GM12878 (cell line): ENCODE measurements around the gene DOCK2. TPM values are rescaled to one million over a fixed set of nuclear protein-coding genes. Genes with fewer than 3 reads are reported as not detected.

ENCODE experiments used
- CTCF ChIP-seq, 3 experiments: IDR thresholded peaks in 2 of 3; conservative IDR thresholded peaks in 1 of 3; 2 replicates each; pipeline ENCODE4 v1.5.1; 2011; ENCODE audit warnings: low read depth in 3 of 3, low read length in 3 of 3, mild to moderate bottlenecking in 3 of 3, control low read depth in 2 of 3, moderate library complexity in 2 of 3, inconsistent platforms in 1 of 3, mixed read lengths in 1 of 3; ENCODE audit not compliant: control insufficient read depth in 2 of 3, insufficient read depth in 1 of 3; ENCODE audit errors: extremely low read depth in 1 of 3
- E2F8 ChIP-seq: fragments of 450-650 bp; IDR thresholded peaks from 2 replicates; pipeline ENCODE4 v1.6.1; 2018; ENCODE audit warnings: mild to moderate bottlenecking, low read depth, moderate library complexity; ENCODE audit not compliant: partially characterized antibody
- E4F1 ChIP-seq: fragments of 450-650 bp; IDR thresholded peaks from 2 replicates; pipeline ENCODE4 v1.6.1; 2018; ENCODE audit warnings: borderline replicate concordance, mild to moderate bottlenecking; ENCODE audit not compliant: partially characterized antibody
- FOXM1 ChIP-seq: IDR thresholded peaks from 2 replicates; pipeline ENCODE4 v1.6.1; 2012; ENCODE audit warnings: low read depth, mild to moderate bottlenecking, inconsistent platforms, low read length, moderate library complexity
- IRF3 ChIP-seq: fragments of 450-650 bp; IDR thresholded peaks from 2 replicates; pipeline ENCODE4 v1.6.1; 2014; ENCODE audit warnings: mild to moderate bottlenecking
- NBN ChIP-seq: fragments of 450-650 bp; IDR thresholded peaks from 2 replicates; pipeline ENCODE4 v1.6.1; 2016
- POLR2A ChIP-seq: IDR thresholded peaks from 2 replicates; pipeline ENCODE4 v1.6.1; 2011; ENCODE audit warnings: low read depth, mild to moderate bottlenecking, low read length
- RBBP5 ChIP-seq: fragments of 200-600 bp; sonication (generic); conservative IDR thresholded peaks from 2 replicates; pipeline ENCODE4 v1.6.1; 2016
- RCOR1 ChIP-seq: conservative IDR thresholded peaks from 2 replicates; pipeline ENCODE4 v1.6.1; 2012; ENCODE audit warnings: low read depth, low read length, improper control_type of control experiment
- SMAD5 ChIP-seq: IDR thresholded peaks from 2 replicates; pipeline ENCODE4 v1.6.1; 2016; ENCODE audit warnings: antibody characterized with exemption, low read depth
- SREBF2 ChIP-seq: IDR thresholded peaks from 2 replicates; pipeline ENCODE4 v1.6.1; 2012; ENCODE audit warnings: mild to moderate bottlenecking, low read length
- TBL1XR1 ChIP-seq: IDR thresholded peaks from 2 replicates; pipeline ENCODE4 v1.6.1; 2012; ENCODE audit warnings: low read depth, low read length, improper control_type of control experiment
- USF1 ChIP-seq: IDR thresholded peaks from 2 replicates; pipeline ENCODE4 v1.6.1; 2011; ENCODE audit warnings: borderline replicate concordance, low read depth, mild to moderate bottlenecking, moderate library complexity, mixed read lengths, low read length; ENCODE audit not compliant: insufficient read depth; ENCODE audit errors: extremely low read length
- ZBTB11 ChIP-seq: fragments of 450-650 bp; formaldehyde crosslinking; IDR thresholded peaks from 2 replicates; pipeline ENCODE4 v1.5.0; 2022; ENCODE audit warnings: mild to moderate bottlenecking, missing genetic modification characterization
- ZNF217 ChIP-seq: fragments of 450-650 bp; IDR thresholded peaks from 2 replicates; pipeline ENCODE4 v1.6.1; 2017; ENCODE audit warnings: antibody characterized with exemption, mild to moderate bottlenecking
- ZNF24 ChIP-seq: fragments of 450-650 bp; IDR thresholded peaks from 2 replicates; pipeline ENCODE4 v1.6.1; 2017; ENCODE audit warnings: antibody characterized with exemption, mild to moderate bottlenecking
- ZNF274 ChIP-seq: IDR thresholded peaks from one replicate; pipeline ENCODE4 v1.8.0; 2011; ENCODE audit not compliant: insufficient read length, insufficient read depth
- polyA plus RNA-seq, 11 experiments: library from polyadenylated mRNA; depleted of rRNA in 4 of 11; unstranded in 6 of 11; stranded (reverse) in 5 of 11; fragments of >200 nt; fragmentation: Nextera tagmentation in 4 of 11; fragmentation: Illumina TruSeq in 1 of 11; extraction: Ambion mirVana in 4 of 11; extraction: Trizol in 1 of 11; gene quantifications; 1 replicate in 1 of 11; 2 replicates in 10 of 11; pipeline versions ENCODE4 v1.2.1 to v1.2.3, GENCODE V29; 2011 to 2016; ENCODE audit warnings: inconsistent platforms in 2 of 11, missing spikeins in 2 of 11, low read depth in 1 of 11
- total RNA-seq, 4 experiments: library from RNA; depleted of rRNA in 3 of 4; stranded (reverse); fragments of >200 nt in 3 of 4; fragmentation: Illumina TruSeq in 1 of 4; extraction: Trizol in 1 of 4; gene quantifications; 2 replicates each; pipeline versions ENCODE4 v1.2.1 to v1.2.3, GENCODE V29; 2013 to 2021

Gene DOCK2
- total and polyA plus RNA-seq, 10 of the 15 experiments (the other 5 are each of a cell fraction or from before 2014, with no cell fraction given) = 34.2 to 192 (median 118) TPM

- TF ChIP-seq SMAD5 (no peak), ZNF217 (no peak), RCOR1 (0 out of 2 replicates have a peak, but pooled peaks have one; percentile 39), IRF3 (no peak), ZNF274 (no peak), TBL1XR1 (peak; percentile 66; the same call in 1 of the 2 replicates), POLR2A (no peak), E4F1 (no peak), RBBP5 (no peak), SREBF2 (no peak), ZNF24 (no peak), FOXM1 (peak; percentile 88), NBN (peak; percentile 60), USF1 (no peak), E2F8 (no peak), ZBTB11 (no peak), CTCF (IDR thresholded peaks at IDR 0.05 in 2 of 3, conservative IDR thresholded peaks at IDR 0.05 in 1 of 3; ENCODE audit: control insufficient read depth in 2 of 3, extremely low read depth in 1 of 3, insufficient read depth in 1 of 3, low read depth in 3 of 3, low read length in 3 of 3) (no peak)
These were observed 19.2 kb downstream of the DOCK2 start (continued) for GRCh38 chr5:169656125-169656901.
